LHCN-M2 (cell line): ENCODE measurements around the gene ATG9A. TPM values are rescaled to one million over a fixed set of nuclear protein-coding genes. Genes with fewer than 3 reads are reported as not detected.
"Not testable (repeated sequence)": the region's sequence is repeated elsewhere in the genome, so short reads cannot be mapped to it uniquely, and the experiment has no call there.

ENCODE experiments used
- DNase-seq: peaks from one replicate; pipeline ENCODE4 v3.0.0-alpha.2; 2012; ENCODE audit warnings: low read depth
- polyA plus RNA-seq: library from polyadenylated mRNA; unstranded; fragments of >200 nt; gene quantifications from one replicate; pipeline ENCODE4 v1.2.1, GENCODE V29; 2012; ENCODE audit warnings: missing spikeins
- total RNA-seq: library from RNA; depleted of rRNA; stranded (reverse); fragments of >200 nt; gene quantifications from 2 replicates; pipeline ENCODE4 v1.2.3, GENCODE V29; 2014; rRNA removed

The ATG9A gene
- total RNA-seq, result 41.6 and 57.0 TPM in 2 replicates
- polyA plus RNA-seq, result 50.1 TPM

DNA sequence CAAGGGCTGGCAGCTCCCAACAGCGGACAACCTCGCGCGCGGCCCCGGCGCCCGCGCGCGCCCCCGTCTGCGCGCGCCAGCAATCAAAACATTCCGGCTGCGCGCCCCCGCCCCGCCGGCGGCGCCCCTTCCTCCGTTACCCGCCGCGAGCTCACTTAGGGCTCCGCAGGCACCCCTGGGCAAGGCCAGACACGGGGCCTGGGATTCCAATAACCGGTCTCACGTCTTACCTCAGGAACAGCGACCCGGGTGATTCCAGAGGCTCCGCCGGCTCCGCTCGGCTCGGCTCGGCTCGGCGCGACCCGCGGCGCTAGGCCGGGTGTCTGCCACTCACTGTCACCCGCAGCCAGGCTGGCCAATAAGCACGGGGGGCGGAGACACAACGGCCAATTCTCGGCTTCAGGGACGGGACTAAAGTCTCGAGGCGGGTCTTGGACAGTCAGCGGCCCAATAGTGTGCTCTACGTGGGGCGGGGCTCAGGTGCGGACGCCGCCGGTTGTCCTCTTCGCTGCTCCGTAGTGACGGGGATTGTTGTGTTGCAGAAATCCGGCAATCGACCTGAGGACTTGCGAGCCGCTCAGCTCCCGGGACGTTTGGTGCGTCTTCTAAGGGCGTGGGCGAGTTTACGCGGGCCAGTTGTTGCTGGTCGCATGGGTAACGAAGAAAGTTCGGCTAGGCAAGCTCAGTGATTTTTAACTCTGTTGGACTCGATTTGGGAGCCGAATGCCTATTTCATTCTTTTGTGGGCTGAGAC, at the start of gene ATG9A, which contains the start of gene ANKZF1:
Gene ATG9A, minus strand, starts transcription at position 332 of the 754 bp plus-strand sequence. CDS start 1,612 bp downstream, outside the sequence.
Gene ANKZF1, plus strand, starts transcription at position 502 of the 754 bp plus-strand sequence. CDS start 452 bp downstream, outside the sequence.
- peak; percentile 98 for DNase-seq

- no peak for DNase-seq
Observed at GRCh38 chr2:219278655-219279150, 49.3 kb upstream of the ATG9A start.

GRCh38 chr2:219277703-219278654, 48.5 kb upstream of the ATG9A start:
- peak; percentile 77 for DNase-seq

GRCh38 chr2:219274361-219274921, 45.0 kb upstream of the ATG9A start:
- peak; percentile 72 for DNase-seq

- DNase-seq, result no peak
Observed at GRCh38 chr2:219273937-219274336, 44.5 kb upstream of the ATG9A start.

DNA sequence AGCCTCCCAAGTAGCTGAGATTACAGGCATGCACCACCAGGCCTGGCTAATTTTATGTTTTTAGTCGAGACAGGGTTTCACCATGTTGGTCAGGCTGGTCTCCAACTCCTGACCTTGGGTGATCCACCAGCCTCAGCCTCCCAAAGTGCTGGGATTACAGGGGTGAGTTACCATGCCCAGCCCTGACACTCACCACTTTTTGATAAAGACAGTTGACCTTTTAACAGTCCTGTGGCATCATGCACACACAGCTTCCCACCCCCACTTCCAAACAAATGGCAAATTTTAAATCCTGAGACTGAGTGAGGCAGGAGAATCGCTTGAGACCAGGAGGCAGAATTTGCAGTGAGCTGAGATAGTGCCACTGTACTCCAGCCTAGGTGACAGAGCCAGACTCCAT, 43.6 kb upstream of the ATG9A start:
- DNase-seq, result peak; percentile 74

DNA sequence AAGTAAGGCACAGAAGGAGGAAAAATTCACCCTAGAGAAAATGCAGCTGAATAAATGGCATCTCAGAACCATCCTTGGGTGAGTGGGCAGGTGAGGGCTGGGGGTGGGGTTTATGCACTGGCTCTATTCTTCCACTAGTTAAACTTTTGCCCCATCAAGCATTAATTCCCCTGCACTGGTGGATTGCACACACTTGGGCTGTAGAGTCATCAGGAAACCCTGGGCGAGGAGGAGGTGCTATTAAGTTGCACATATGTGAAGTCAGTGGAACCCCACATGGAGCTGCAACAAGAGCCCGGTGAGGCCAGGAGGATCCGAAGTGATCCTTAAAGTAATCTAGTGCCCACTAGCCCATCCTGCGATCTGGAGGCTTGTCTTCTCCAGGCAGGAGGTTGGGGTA, 42.9 kb upstream of the ATG9A start:
- DNase-seq, result no peak

- no peak for DNase-seq
Observed at GRCh38 chr2:219271021-219271420, 41.6 kb upstream of the ATG9A start.

- DNase-seq, result no peak
Observed at GRCh38 chr2:219270055-219270372, 40.6 kb upstream of the ATG9A start.

DNA sequence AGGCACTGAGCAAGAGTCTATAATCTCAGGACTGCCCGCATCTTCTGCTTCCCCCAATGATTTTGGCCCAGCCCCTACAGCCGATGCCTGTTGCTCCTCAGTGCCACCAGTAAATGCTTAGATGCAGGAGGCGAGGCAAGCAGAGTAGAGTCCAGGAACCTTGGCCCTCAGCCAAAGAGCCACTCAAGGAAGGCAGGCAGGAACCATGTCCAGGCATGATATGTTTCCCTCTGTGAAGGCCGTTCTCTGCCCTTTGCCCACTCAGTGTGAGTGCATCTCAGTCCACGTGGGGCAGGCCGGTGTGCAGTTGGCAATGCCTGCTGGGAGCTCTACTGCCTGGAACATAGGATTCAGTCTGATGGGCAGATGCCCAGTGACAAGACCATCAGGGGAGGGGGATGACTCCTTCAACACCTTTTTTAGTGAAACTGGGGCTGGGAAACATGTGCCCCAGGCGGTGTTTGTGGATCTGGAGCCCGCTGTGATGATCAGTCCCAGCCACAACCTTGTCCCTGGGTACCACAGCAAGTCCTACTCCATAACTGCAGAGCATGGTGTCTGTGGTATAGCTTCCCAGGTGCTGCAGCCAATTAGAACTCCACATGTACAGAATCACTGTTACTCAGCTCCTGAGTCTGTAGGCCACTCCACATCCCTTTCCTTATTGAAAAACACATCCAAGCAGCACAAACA, 40.1 kb upstream of the ATG9A start:
- DNase-seq, result no peak

GRCh38 chr2:219268294-219268693, 38.9 kb upstream of the ATG9A start:
- DNase-seq, result no peak

- no peak for DNase-seq
Observed at GRCh38 chr2:219266886-219267285, 37.5 kb upstream of the ATG9A start.

DNA sequence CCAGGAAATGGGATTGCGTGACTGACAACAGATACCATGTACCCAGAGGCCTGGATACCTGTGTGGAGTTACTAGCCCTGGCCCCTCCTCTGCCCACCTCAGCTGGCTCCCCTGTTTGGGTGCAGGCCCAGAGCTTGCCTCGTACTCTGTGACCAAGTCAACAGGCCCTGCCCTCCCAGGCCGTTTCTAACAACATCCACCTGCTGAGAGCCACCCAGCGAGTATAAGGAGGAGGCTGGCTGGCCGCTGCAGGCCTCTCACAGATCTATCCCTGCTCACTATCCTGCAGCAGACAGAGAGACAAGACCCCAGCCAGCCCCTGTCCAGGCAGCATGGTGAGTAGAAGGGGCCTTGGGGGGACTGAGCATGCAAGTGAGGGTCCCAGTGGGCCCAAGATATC, 36.8 kb upstream of the ATG9A start:
- DNase-seq, result no peak

DNA sequence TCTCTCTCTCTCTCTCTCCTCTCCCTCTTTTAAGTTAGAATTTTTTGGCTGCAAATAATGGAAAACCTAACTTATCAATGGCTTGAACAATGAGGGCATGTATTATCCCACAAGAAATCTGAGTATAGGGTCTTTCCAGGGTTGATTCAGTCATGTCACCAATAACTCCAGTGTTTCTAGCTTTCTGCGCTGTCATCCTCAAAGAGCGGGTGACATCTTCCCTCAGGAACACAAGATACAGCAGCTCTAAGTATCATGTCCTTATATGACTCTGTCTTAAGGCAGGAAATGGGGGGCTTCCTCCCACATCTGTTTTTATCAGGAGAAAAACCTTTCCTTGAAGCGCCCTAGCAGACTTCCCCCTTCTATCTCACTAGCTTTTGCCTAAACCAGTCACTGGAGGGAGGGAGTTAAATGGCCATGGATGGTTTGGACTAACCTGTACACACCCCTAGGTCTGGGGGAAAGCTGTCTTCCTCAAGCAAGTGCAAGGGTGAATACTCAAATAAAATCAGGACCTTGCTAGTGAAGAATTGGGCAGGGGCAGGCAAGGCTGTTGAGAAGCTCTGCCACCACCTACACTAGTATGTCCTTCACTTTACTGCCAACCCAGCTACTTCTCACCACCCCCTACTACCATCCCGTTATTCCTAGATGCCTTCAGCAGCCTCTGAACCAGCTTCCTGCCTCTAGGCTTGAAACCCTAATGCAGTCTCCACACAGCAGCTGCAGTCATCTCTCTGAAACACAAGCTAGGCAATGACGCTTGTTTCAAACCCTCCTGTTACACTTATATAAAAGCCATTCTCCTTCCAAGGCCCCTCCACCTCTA, 31.8 kb upstream of the ATG9A start:
- DNase-seq, result no peak

DNA sequence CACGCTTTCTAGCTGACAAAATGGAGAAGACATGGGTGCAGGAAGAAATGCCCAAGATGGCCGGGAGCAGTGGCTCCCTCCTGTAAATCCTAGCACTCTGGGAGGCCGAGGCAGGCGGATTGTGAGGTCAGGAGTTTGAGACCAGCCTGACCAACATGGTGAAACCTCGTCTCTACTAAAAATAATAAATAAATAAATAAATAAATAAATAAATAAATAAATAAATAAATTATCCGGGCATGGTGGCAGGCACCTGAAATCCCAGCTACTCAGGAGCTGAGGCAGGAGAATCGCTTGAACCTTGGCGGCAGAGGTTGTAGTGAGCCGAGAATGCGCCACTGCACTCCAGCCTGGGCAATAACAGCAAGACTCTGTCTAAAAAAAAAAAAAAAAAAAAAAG, 29.5 kb upstream of the ATG9A start:
- not testable (repeated sequence) for DNase-seq

DNA sequence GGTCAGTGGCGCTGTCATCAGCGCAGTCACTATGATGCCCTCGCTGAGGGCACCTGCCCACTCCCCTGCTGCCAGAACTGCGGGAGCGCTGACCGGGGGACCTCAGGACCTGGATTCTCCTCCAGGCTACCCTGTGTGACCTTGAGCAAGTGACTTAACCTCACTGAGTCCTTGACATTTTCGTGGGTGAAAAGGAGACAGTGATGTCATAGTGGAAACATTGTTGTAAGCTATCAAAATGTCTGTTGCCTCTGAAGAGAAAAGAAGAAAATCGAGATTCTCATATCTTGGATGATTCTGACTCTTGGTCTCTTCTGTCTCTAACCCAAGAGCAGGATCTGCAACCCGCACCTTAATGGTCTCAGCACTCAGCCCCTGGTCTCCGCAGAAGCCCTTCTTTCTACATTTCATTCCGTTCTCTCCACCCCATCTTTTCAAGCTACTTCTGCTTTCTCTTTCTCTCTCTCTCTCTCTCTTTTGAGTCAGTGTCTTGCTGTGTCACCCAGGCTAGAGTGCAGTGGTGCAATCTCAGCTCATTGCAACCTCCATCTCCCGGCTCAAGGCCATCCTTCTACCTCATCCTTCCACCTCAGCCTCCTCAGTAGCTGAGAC, 25.3 kb upstream of the ATG9A start:
- DNase-seq, result no peak

DNA sequence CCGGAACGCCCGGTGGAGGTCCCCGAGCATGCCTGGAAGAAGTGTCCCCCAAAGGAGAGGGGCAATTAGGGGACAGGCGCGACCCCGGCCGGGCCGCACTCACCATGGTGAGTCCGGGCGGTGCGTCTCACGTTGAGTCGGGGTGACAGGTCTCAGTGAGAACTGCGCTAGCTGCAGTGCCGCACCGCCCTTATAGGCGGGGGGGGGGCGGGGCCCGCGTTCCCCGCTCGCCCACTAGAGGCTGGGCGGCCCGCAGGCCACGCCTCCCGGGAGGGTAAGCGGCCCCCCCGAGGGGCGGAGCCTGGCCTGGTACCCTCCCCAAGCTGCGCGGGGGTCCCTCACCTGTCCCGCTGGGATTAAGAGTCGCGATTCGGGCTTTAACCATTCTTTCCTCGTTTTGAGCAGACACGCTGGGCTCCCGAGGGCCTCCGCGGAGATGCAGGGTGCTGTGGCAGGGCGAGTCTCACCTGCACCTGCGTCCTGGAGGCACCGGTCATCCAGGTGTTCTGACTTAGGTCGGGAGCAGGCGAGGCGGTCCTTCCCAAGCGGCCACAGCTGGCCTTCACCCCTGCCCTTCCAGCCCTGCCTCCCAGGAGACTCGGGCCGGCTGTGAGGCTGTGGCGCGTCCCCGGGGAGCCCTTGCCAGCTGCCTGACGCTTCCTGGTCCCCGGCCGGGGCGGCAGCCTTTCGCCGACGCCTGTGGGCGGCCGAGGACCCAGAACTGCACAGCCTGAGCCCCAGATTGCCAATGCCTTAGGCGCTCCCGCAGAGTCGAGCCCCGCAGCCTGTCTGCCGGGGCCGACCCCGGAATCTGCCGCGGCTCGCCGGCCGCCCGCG, 24.5 kb upstream of the ATG9A start, which contains the start of gene TUBA4A:
Gene TUBA4A, minus strand, starts transcription at position 166 of the 837 bp plus-strand sequence. Its CDS starts 60 bp downstream, at position 106.
- DNase-seq, result peak; percentile 71

- DNase-seq, result peak; percentile 90
Observed at GRCh38 chr2:219252900-219253752, 23.7 kb upstream of the ATG9A start, which contains the start of gene TUBA4B. Gene TUBA4B, plus strand, starts transcription at chr2:219253243. Its CDS starts 165 bp downstream, at chr2:219253408.
